HepG2 (cell line): ENCODE data around the gene PPP2R2C.

Experiments
- TBP ChIP-seq: sonication (generic); formaldehyde crosslinking; IDR thresholded peaks from 2 replicates; pipeline ENCODE4 v1.5.0; 2020; ENCODE audit warnings: missing genetic modification reagents
- ZKSCAN8 ChIP-seq: IDR thresholded peaks from 2 replicates; pipeline ENCODE4 v1.6.1; 2016; ENCODE audit warnings: borderline replicate concordance, missing genetic modification reagents, missing compliant biosample characterization
- TF ChIP-seq, protein P1 (sequence below): sonication (generic); formaldehyde crosslinking; IDR thresholded peaks from 2 replicates; pipeline ENCODE4 v1.5.0; 2020; ENCODE audit warnings: mild to moderate bottlenecking, missing genetic modification reagents, moderate library complexity

DNA sequence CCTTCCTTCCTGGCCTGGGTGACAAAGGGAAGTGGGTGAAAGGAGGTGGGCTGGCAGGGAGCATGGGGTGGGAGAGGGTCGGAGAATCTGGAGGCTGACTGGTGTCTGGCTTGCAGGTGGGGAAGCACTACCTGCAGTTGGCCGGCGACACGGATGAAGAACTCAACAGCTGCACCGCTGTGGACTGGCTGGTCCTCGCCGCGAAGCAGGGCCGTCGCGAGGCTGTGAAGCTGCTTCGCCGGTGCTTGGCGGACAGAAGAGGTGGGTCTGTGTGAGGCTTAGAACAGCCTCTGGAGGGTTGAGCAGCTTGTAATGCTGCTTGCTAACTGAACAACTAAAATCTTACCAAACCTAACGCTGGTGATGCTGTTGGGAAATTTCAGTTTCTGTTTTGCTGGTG lies 183.5 kb downstream of the PPP2R2C start:
- TF ChIP-seq, protein P1, sequence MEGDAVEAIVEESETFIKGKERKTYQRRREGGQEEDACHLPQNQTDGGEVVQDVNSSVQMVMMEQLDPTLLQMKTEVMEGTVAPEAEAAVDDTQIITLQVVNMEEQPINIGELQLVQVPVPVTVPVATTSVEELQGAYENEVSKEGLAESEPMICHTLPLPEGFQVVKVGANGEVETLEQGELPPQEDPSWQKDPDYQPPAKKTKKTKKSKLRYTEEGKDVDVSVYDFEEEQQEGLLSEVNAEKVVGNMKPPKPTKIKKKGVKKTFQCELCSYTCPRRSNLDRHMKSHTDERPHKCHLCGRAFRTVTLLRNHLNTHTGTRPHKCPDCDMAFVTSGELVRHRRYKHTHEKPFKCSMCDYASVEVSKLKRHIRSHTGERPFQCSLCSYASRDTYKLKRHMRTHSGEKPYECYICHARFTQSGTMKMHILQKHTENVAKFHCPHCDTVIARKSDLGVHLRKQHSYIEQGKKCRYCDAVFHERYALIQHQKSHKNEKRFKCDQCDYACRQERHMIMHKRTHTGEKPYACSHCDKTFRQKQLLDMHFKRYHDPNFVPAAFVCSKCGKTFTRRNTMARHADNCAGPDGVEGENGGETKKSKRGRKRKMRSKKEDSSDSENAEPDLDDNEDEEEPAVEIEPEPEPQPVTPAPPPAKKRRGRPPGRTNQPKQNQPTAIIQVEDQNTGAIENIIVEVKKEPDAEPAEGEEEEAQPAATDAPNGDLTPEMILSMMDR (CRISPR knock-in tag), result no peak
- TF ChIP-seq TBP, result no peak
- no peak for TF ChIP-seq ZKSCAN8
